ENCODE data around the gene AATK.

Gene AATK

DNA sequence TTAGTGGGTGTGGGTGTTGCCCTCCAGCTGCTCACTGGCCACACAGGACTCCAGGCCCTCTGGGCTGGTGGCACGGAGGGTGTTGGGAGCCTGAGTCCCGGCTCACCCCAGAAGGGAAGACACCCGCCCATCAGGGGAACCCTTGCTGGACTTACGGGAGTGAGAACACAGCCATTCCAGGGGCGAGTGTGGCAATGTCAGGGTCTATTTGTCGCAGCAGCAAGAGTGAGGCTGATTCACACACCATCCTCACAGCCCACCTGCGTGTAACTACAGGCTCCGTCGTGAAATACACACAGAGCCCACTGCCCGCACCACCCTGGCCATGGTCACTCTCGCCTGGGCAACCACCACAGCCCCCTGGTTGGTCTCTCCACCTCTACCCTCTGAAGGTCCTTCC lies 17.8 kb upstream of the AATK start:
- no peak for DNase-seq (ENCODE audit: low read depth, low spot score)
- H3K4me3 ChIP-seq (ENCODE audit: low read length) = no peak overlapping the region

DNA sequence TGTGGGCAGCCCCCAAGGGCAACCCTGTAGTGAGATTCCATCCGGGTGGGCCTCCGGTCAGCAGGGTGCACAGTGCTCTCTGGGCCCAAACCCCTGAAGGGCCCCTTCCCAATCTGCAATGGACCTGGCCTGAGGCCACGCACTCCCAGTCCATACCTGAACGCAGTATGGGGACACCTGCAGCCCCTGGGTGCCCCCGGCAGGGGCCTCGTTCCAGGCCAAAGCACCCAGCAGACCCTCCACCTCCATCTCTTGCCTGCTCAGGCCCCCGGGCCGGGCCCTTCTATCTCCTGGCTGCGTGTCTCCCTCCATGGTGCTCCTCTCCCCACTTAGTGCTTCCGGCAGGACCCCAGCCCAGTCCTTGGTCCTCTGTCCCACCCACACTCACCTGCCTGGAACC lies 17.3 kb upstream of the AATK start:
- no peak overlapping the region for H3K4me3 ChIP-seq (ENCODE audit: low read length)
- DNase-seq (ENCODE audit: low read depth, low spot score) = no peak

DNA sequence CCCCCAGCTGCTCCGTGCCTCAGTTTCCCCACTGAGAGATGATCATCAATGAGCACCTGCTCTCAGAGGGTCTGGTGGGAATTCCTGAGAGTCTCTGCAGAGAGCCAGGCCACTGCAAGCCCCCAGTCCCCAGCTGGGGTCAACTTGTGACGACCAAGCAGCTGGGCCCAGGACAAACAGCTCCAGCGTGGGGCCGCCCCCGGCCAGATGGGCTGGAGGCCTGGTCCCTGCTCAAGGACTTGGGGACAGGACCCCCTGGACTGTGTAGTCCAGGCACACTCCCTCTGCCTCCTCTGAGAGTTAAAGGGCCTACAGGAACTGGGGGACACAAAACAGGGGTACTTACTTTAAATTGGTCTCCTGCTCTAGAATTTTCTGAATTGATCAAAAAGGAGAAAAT lies 16.6 kb upstream of the AATK start:
- H3K4me3 ChIP-seq (ENCODE audit: low read length) = no peak overlapping the region
- no peak for DNase-seq (ENCODE audit: low read depth, low spot score)

DNA sequence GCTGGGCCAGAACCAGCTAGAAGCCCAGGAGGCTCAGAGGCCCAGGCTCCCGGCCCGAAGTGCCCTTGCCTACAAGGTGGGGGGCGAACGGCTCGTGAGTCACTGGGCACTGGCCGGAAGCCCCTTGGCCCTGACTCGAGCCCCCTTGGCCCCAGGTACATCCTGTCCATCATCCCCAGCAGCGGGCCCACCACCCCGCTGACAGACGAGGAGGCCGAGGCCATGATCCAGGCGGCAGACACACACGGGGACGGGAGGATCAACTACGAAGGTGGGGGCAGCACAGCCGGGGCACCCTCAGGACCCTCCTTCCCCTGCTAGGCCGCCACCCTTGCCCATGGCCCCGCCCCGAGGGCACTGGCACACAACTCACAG lies 15.8 kb upstream of the AATK start:
- no peak overlapping the region for H3K4me3 ChIP-seq (ENCODE audit: low read length)
- no peak for DNase-seq (ENCODE audit: low read depth, low spot score)

DNA sequence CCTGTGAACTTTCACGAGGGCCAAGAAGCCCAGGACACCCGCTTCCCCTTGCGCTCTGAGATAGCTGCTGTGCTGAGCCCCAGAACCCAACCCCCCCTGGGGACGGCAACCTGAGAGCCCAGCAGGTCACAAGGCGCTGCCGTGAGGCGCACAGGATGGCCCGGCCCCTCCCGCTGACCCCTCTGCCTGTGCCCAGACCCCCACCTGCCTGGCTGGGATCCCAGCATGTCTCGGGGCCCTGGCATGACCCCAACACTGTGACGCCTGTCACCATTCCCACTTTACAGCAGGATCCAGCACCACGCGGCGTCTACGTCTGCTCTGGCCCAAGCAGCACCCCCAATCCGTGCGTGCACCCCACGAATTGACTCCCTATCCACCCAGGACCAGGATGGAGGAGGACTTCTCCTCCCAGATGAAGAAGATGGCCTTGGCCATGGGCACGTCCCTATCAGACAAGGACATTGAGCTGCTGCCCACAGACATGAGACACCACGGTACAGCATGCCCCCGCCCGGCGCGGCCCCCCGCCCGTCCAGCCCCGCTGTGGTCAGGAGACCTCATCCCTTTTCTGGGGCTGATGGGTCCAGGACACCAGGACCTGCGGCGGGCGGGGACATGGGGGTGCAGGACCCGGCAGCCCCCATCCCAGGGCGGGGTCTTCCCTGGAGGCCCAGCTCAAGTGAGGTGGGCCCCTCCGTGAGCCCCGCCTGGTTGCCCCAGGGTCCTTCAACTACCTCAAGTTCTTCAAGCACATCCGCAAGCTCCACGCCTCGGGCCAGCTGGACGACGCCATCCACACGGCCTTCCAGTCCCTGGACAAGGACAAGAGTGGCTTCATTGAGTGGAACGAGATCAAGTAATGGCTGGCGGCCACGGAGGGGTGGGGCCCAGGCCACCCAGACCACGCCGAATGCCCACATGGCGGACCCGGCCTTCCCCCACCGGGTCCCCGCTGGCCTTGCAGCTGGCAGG lies 15.1 kb upstream of the AATK start:
- no peak for DNase-seq (ENCODE audit: low read depth, low spot score)
- H3K4me3 ChIP-seq (ENCODE audit: low read length) = no peak overlapping the region

DNA sequence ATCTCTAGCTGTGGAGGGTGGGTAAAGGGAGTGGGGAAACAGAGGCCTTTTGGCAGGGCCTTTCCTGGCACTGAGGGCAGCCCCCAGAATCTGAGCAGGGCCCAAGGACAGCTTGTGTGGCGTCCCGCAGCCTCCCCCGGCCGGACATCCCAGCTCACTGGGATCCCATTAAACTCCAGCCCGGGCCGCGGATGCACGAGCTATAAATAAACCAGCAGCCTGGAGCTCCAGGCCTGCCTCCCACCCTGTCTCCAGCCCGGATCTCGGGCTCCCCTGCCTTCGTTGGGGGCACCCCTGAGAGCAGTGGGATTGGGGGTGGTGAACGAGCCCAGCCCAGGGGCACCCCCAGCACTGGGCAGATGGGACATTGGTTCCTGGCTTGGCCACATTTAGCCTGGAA lies 13.8 kb upstream of the AATK start:
- no peak overlapping the region for H3K4me3 ChIP-seq (ENCODE audit: low read length)
- DNase-seq (ENCODE audit: low read depth, low spot score) = no peak

DNA sequence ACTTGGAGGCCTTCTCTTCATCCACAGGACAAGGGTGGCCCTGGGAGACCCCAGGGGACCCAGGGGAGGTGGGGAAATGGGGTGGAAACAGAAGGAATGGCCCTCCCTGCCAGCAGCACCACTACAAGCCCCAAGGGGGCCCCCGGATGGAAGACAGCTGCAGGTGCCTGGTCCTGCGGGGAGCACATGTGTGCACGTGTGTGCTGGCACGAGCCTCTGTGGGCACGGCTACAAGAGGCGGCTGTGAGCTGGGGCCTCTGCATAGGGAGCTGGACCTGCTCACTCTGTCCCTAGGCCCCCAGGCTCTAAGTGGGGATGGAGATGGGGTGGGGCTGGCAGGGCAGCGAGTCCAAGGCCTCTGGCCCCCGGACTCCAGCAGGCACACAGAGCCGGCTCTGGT lies 13.2 kb upstream of the AATK start:
- DNase-seq (ENCODE audit: low read depth, low spot score) = no peak
- no peak overlapping the region for H3K4me3 ChIP-seq (ENCODE audit: low read length)

DNA sequence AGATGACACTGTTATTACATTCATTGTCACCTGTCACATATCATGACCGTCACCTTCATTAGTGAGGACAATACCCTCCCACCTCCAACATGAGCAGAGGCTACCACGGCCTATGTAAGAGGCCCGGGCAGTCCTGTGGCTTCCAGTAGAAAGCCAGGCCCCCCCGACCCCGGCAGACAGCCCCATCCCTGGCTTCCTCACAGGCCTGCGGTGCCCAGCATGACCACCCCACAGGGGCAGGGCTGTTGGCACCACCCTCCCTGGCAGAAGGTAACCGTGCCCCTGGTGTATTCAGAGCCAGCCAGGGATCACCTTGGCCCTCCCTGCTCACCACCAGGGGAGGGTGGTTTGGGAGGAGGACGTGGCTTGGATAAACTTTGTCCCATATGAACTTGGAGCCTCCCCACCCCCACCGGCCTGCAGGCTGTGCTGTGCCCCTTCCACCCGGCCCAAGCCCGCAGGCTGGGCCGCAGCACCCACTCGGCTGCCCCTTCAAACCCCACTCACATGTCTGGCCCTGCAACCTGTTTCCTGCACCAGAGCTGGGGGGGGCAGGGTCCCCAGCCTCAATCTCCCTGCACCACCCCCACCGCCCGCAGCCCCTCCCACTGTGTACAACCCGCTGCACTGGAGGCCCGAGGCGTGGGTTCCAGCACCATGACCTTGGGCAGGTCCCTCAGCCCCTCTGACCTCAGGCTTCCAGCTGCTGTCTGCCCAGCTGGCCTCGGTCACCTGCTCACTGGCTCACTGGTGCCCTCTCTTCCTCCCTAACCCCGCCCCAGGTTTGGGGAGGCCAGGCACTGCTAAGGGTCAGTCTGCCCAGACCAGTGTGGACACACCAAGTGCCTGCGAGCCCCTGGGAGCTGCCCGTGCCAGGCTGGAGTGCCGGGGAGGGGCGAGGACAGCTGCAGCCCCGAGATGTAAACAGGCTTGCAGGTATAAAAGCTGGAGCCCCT lies 12.4 kb upstream of the AATK start:
- DNase-seq (ENCODE audit: low read depth, low spot score) = no peak
- no peak overlapping the region for H3K4me3 ChIP-seq (ENCODE audit: low read length)

DNA sequence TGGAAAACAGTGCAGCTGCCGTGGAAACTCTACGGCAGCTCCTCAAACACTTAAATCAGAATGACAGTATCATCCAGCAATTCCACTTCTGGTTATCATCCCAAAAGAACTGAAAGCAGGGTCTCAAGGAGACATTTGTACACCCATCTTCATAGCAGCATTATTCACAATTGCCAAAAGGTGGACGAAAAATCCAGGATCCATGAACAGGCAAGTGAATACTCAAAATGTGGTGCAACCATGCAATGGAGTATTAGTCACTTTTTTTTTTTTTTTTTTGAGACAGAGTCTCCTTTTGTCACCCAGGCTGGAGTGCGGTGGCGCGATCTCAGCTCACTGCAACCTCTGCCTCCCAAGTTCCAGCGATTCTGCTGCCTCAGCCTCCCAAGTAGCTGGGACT lies 10.6 kb upstream of the AATK start:
- DNase-seq (ENCODE audit: low read depth, low spot score) = peak; percentile 9
- no peak overlapping the region for H3K4me3 ChIP-seq (ENCODE audit: low read length)

DNA sequence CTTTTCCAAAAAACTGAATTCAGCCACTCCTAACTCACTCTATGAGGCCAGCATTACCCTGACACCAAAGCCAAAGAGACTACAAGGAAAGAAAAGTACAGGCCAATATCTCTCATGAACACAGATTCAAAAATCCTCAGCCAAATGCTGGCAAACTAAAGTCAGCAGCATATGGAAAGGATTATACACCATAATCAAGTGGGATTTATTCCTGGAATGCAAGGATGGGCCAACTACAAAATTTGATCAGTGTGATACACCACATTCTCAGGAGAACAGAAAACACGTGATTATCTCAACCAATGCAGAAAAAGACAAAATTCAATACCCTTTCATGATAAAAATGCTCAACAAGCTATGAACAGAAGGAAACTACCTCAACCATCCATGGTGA lies 7.7 kb upstream of the AATK start:
- DNase-seq (ENCODE audit: low read depth, low spot score) = no peak

DNA sequence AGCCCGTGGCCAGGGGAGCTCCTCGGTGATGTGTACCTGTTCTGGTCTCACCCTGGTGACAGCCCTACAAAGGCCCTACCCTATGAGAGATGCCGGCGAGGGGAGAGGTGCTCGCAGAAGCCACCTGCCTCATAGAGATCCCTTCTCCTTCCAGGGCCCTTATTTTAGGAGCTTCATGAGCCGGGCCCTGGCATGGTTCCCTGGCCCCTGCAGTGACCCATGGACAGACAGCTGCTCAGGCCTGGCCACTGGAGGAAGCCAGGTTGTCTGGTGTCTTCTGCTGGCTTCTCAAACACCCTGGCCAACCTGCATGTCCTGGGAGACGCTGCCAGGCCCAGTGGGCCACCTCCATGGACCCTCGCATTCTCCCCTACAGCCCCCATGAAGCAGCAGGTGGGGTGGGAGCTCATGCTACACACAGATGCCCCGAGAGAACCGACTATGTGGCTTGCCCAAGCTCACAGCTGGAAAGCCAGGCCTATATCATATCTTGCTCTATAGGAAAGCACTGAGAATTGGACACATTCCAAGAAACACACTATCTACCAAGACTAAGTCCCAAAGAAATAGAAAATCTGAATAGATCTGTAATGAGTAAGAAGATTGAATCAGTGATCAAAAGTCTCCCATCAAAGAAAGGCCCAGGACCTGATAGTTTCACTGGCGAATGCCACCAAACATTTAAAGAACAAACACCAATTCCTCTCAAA lies 7.2 kb upstream of the AATK start:
- H3K4me3 ChIP-seq (ENCODE audit: low read length) = no peak overlapping the region
- DNase-seq (ENCODE audit: low read depth, low spot score) = no peak

More for the DNA sequence above, 7.7 kb upstream of the AATK start:
- H3K4me3 ChIP-seq (ENCODE audit: low read length) = no peak overlapping the region

DNA sequence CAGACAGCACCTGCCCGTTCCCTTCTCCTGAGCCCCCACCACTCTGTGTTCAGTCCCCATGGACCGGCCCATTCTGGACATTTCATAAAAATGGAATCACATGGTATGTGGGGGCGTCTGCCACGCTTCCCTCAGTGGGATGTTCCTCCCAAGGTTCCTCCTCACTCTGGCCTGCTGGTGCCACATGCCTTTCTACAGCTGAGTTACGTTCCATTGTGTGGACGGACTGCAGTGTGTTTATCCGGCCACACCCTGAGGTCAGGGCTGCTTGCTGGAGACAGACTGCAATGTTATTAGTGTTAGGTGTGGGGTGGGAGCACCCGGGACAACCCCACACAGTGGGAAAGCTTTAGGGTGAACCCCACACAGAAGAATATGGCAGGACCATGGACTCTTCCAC lies 5.9 kb upstream of the AATK start:
- H3K4me3 ChIP-seq (ENCODE audit: low read length) = no peak overlapping the region
- DNase-seq (ENCODE audit: low read depth, low spot score) = no peak

DNA sequence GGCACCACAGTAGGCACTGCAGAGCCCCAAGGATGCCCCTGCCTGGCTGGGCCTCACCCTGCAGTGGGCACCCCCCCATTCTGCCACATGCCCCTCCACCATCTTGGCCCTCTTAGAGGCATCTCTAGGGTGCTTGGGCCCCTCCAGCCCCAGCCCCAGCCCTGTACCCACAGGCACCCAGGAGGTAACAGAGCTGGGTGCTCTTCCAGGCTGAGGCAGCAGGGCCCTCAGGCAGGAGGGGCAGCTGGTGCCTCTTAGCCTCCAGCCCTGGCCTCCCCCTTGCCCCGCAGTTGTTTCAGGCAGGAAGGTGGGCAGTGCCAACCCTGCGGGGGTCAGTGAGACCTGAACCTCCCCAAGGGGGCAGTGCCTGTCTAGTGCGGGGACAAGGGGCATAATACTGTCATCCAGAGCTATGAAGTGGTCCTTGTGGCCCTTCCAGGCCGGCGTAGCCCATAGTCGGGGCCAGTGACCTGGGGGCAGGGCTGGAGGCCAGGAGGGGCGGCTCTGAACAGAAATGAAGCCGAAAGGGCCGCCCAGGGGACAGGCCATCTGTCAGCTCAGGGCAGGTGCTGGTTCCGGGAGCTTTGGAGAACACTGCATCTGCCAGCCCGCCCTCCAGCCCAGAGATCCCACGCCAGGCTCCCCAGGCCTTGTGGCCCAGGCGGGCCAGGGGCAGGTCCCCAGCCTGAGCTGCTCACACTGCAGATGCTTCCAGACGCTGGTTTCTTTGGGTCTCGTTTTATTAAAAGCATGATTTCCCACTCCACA lies 4.9 kb upstream of the AATK start:
- DNase-seq (ENCODE audit: low read depth, low spot score) = no peak
- no peak overlapping the region for H3K4me3 ChIP-seq (ENCODE audit: low read length)

DNA sequence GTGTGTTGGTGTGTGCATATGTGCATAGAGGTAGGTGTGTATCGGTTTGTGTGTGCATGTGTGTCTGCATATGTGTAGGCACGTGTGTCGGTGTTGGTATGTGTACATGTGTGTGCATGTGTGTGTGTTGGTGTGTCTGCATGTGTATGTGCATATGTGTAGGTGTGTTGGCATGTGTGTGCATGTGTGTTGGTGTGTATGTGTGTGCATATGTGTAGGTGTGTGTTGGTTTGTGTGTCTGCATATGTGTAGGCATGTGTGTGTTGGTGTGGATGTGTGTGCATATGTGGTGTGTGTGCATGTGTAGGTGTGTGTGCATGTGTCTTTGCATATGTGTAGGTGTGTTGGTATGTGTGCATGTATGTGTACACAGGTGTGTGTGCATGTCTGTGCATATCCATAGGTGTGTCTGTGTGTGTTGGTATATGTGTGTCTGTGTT lies 3.9 kb upstream of the AATK start:
- H3K4me3 ChIP-seq (ENCODE audit: low read length) = no peak overlapping the region
- DNase-seq (ENCODE audit: low read depth, low spot score) = no peak

DNA sequence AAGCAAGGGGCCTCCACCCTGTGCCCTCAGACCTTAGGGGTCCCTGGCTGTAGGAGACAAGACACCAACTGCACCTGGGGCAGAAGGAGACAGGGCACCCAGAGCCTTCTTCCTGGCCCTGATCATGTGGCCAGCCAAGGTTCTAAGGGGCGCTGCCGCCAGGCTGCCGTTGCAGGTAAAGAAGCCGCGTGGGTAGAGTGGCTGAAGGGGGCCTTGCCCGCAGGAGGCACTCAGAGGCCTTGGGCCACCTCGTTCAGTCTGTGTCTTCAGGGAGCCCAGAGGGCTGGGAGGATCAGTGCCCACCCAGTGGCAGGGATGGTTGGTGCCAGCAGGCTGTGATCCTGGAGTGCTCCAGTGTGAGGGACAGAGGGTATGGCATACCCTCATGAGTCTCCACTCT lies 1.6 kb upstream of the AATK start:
- H3K4me3 ChIP-seq (ENCODE audit: low read length) = no peak overlapping the region
- DNase-seq (ENCODE audit: low read depth, low spot score) = no peak

DNA sequence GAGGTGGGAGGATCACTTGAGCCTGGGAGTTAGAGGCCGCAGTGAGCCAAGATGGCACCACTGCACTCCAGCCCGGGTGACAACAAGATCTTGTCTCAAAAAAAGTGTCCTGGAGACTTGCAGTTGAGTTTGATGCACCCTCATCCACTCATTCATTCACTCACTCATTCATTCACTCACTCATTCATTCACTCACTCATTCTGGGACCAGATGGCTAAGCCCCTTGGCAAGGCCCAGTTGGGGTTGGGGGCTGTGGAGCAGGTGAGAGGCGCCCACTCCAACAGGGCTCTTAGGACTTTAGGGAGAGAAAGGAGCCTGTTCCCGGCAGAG lies 1.1 kb upstream of the AATK start:
- no peak overlapping the region for H3K4me3 ChIP-seq (ENCODE audit: low read length)
- no peak for DNase-seq (ENCODE audit: low read depth, low spot score)

DNA sequence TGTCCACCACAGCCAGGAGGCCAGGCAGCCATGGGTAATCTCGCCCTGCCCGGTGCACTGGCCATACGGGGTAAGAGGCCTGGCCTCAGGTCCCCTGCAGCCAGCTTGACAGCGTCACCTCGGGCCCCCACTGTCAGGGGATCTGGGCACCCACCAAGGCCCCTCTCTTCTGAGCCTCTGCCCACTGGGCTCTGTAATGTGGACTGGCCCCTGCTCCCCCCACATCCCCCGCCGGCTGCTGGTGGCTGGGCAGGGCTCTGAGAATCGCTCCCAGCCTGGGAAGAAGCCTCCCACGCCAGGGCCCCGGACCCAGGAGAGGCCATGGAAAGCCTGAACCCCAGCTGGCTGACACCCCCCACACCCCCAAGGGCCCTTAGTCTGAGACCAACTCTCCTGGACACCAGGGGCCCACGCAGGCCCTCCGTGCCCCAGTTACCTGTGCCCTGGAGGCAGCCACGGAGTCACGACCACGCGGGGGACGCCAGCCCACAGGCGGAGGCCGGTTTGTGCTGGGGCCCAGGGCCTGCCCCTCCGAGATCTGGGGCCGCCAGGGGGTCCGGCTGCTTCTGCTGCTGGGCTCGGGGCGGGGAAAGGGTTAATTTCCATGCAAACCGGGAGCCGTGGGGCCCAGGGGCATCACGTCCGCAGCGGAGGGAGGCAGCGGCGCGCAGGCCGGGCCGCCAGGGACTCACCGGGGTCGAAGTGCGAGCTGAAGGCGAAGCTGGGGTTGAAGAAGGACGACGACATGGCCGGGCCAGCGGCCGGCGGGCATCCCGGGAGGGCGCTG lies 582 bp downstream of the AATK start, which contains the start of gene PVALEF:
PVALEF (plus strand) TSS at position 262 of the 787 bp plus-strand sequence. CDS start 15,720 bp downstream, outside the sequence.
- no peak within 1 kb of the TSS for H3K4me3 ChIP-seq (ENCODE audit: low read length)
- no peak for DNase-seq (ENCODE audit: low read depth, low spot score)
